HCT116 (cell line): Measurements from ENCODE around the gene RIT1. TPM values are rescaled to one million over a fixed set of nuclear protein-coding genes. Genes with fewer than 3 reads are reported as not detected.

Source experiments
- ATAC-seq: fragments of 200-7000 bp; cut with Tn5 transposase; 2 replicates; pipeline ENCODE4 v1.9.1; 2020; ENCODE audit warnings: mild to moderate bottlenecking, moderate library complexity
- BruUV-seq: library from RNA; stranded (reverse); fragments of 400-500 nt; replicated peaks from 2 replicates; lab custom pipeline; 2021; lab: Mats Ljungman, UMichigan
- CTCF ChIA-PET: fragments of 300-600 bp; sonication (Branson Sonifier 250); formaldehyde crosslinking; loops from one replicate; lab custom pipeline; 2021; ENCODE audit warnings: antibody characterized with exemption; lab: Charles Lee
- POLR2A ChIA-PET: fragments of 300-600, 350-600 bp; sonication (Branson Sonifier 250); formaldehyde crosslinking; loops from one replicate; lab custom pipeline; 2021; ENCODE audit warnings: antibody characterized with exemption; lab: Charles Lee
- RAD21 ChIA-PET, 2 experiments: fragments of 300-600 bp; sonication (Branson Sonifier 250); formaldehyde crosslinking; loops; one replicate each; lab custom pipeline; 2023; ENCODE audit warnings: low total read pairs in 2 of 2; ENCODE audit not compliant: uncharacterized antibody in 2 of 2, unreplicated experiment in 2 of 2, low non-redundant PET in 1 of 2; lab: Charles Lee
- DNase-seq: peaks from one replicate; pipeline ENCODE4 v3.0.0-alpha.2; 2010; ENCODE audit warnings: low read depth, low spot score
- H2AFZ ChIP-seq: fragments of 200-600 bp; shearing (Covaris generic), sonication (generic); 2 replicates; pipeline ENCODE4 v1.6.1; 2017; ENCODE audit warnings: low read depth, mixed run types, mixed read lengths, antibody characterized with exemption, low read length; ENCODE audit not compliant: poor library complexity, severe bottlenecking
- H3K27ac ChIP-seq: 2 replicates; pipeline ENCODE4 v1.5.1; 2012; ENCODE audit warnings: low read depth, low read length
- H3K27me3 ChIP-seq: fragments of 200-600 bp; sonication (generic); 2 replicates; pipeline ENCODE4 v1.6.1; 2016; ENCODE audit warnings: mixed run types, low read length, mixed read lengths; ENCODE audit not compliant: insufficient read depth
- H3K36me3 ChIP-seq, 2 experiments: fragments of 200-500 bp in 1 of 2; fragments of 200-600 bp in 1 of 2; sonication (Bioruptor generic) in 1 of 2; sonication (generic) in 1 of 2; 2 replicates each; pipeline versions ENCODE4 v1.5.1 to v1.6.1; 2014 to 2016; ENCODE audit warnings: low read length in 2 of 2, inconsistent platforms in 1 of 2, mixed read lengths in 1 of 2, mixed run types in 1 of 2; ENCODE audit not compliant: insufficient read depth in 2 of 2, control insufficient read depth in 1 of 2
- H3K4me1 ChIP-seq, 2 experiments: fragments of 200-600 bp in 1 of 2; sonication (generic) in 1 of 2; 2 replicates each; pipeline versions ENCODE4 v1.5.1 to v1.6.1; 2012 to 2017; ENCODE audit warnings: low read length in 2 of 2, inconsistent platforms in 1 of 2, mild to moderate bottlenecking in 1 of 2, mixed read lengths in 1 of 2, mixed run types in 1 of 2, moderate library complexity in 1 of 2; ENCODE audit not compliant: insufficient read depth in 2 of 2, control insufficient read depth in 1 of 2
- H3K4me2 ChIP-seq: fragments of 200-600 bp; sonication (generic); 2 replicates; pipeline ENCODE4 v1.6.1; 2017; ENCODE audit warnings: mixed run types, low read length, mixed read lengths
- H3K4me3 ChIP-seq, 2 experiments: fragments of 200-600 bp in 1 of 2; sonication (generic) in 1 of 2; replicated peaks in 1 of 2; 2 replicates each; pipeline ENCODE4 v1.5.1; 2011 to 2016; ENCODE audit warnings: low read length in 2 of 2, control low read depth in 1 of 2, low read depth in 1 of 2, mild to moderate bottlenecking in 1 of 2, mixed read lengths in 1 of 2, mixed run types in 1 of 2
- H3K79me2 ChIP-seq: fragments of 200-600 bp; sonication (generic); 2 replicates; pipeline ENCODE4 v1.6.1; 2017; ENCODE audit warnings: mild to moderate bottlenecking, mixed run types, low read length, moderate library complexity, mixed read lengths; ENCODE audit not compliant: insufficient read depth
- H3K9ac ChIP-seq: fragments of 200-600 bp; sonication (generic); 2 replicates; pipeline ENCODE4 v1.6.1; 2016; ENCODE audit warnings: low read length, mixed read lengths
- H3K9me2 ChIP-seq: fragments of 200-600 bp; sonication (generic), shearing (Covaris generic); 2 replicates; pipeline ENCODE4 v1.6.1; 2017; ENCODE audit warnings: mixed run types, mild to moderate bottlenecking, moderate library complexity; ENCODE audit not compliant: insufficient read depth
- H3K9me3 ChIP-seq, 2 experiments: fragments of 200-500 bp in 1 of 2; fragments of 200-600 bp in 1 of 2; sonication (Bioruptor generic) in 1 of 2; sonication (generic) in 1 of 2; 2 replicates each; pipeline ENCODE4 v1.6.1; 2014 to 2017; ENCODE audit warnings: low read length in 2 of 2, mixed read lengths in 2 of 2, inconsistent platforms in 1 of 2, low read depth in 1 of 2, mild to moderate bottlenecking in 1 of 2, mixed run types in 1 of 2, moderate library complexity in 1 of 2; ENCODE audit not compliant: control insufficient read depth in 1 of 2, insufficient read depth in 1 of 2
- H4K20me1 ChIP-seq: fragments of 200-600 bp; sonication (generic), shearing (Covaris generic); 2 replicates; pipeline ENCODE4 v1.6.1; 2017; ENCODE audit warnings: mixed run types, mild to moderate bottlenecking, moderate library complexity; ENCODE audit not compliant: insufficient read depth
- CBX3 ChIP-seq: IDR thresholded peaks from 2 replicates; pipeline ENCODE4 v1.6.1; 2012; ENCODE audit warnings: low read depth
- CTCF ChIP-seq, 3 experiments: fragments of 200-600 bp in 1 of 3; sonication (generic) in 1 of 3; IDR thresholded peaks in 2 of 3; conservative IDR thresholded peaks in 1 of 3; 2 replicates each; pipeline ENCODE4 v1.5.1; 2012 to 2017; ENCODE audit warnings: low read depth in 2 of 3, low read length in 2 of 3, antibody characterized with exemption in 1 of 3, borderline replicate concordance in 1 of 3, control low read depth in 1 of 3, mild to moderate bottlenecking in 1 of 3, mixed read lengths in 1 of 3, mixed run types in 1 of 3, moderate library complexity in 1 of 3; ENCODE audit not compliant: insufficient read depth in 1 of 3
- EGR1 ChIP-seq: IDR thresholded peaks from 2 replicates; pipeline ENCODE4 v1.6.1; 2012; ENCODE audit warnings: low read depth
- ELF1 ChIP-seq: IDR thresholded peaks from 2 replicates; pipeline ENCODE4 v1.6.1; 2012; ENCODE audit warnings: low read depth, borderline replicate concordance
- EZH2 ChIP-seq: fragments of 200-600 bp; sonication (generic); IDR thresholded peaks from 2 replicates; pipeline ENCODE4 v1.6.1; 2017; ENCODE audit warnings: antibody characterized with exemption, mixed run types
- EZH2phosphoT487 ChIP-seq: fragments of 200-600 bp; IDR thresholded peaks from 2 replicates; pipeline ENCODE4 v1.6.1; 2018; ENCODE audit warnings: antibody characterized with exemption, borderline replicate concordance
- MAX ChIP-seq: IDR thresholded peaks from 2 replicates; pipeline ENCODE4 v1.6.1; 2012
- POLR2A ChIP-seq: IDR thresholded peaks from 2 replicates; pipeline ENCODE4 v1.7.0; 2011; ENCODE audit warnings: borderline replicate concordance; ENCODE audit not compliant: insufficient read depth, insufficient read length; ENCODE audit errors: extremely low read depth
- SP1 ChIP-seq: IDR thresholded peaks from 2 replicates; pipeline ENCODE4 v1.6.1; 2012; ENCODE audit warnings: low read depth
- ZBTB33 ChIP-seq: IDR thresholded peaks from 2 replicates; pipeline ENCODE4 v1.6.1; 2011; ENCODE audit warnings: mild to moderate bottlenecking, low read length, moderate library complexity; ENCODE audit not compliant: insufficient replicate concordance; ENCODE audit errors: extremely low read depth
- ZNF274 ChIP-seq: fragments of 200-500 bp; sonication (Bioruptor generic); IDR thresholded peaks from 2 replicates; pipeline ENCODE4 v1.6.1; 2014; ENCODE audit warnings: mild to moderate bottlenecking, low read depth, low read length, inconsistent platforms
- intact Hi-C: fragments of 100-400 bp; cut with micrococcal nuclease; formaldehyde crosslinking; loops from 2 replicates; pipeline ENCODE4 v1.10.0; 2022
- total RNA-seq: library from RNA; stranded (reverse); gene quantifications from one replicate; pipeline ENCODE4 v1.2.1, GENCODE V29; 2021; ENCODE audit not compliant: unreplicated experiment

RIT1 gene
- total RNA-seq, 1 experiment from 2014 or later = 10.2 TPM

GRCh38 chr1:155880251-155880650 is 30.9 kb downstream of the RIT1 start (continued):
- no peak for TF ChIP-seq EZH2
- TF ChIP-seq, all 23 proteins: peak for 0

- Histone ChIP-seq H3K4me2 (no peak overlapping the region), H3K4me1 (no peaks in the 10 kb centered on the region; a peak in 1 of 4 replicates), H3K36me3 (no peaks in the 10 kb centered on the region), H3K27me3 (peaks cover 5% of the 10 kb centered on the region; the same call in 1 of the 2 replicates), H3K9ac (no peak overlapping the region)
- ATAC-seq (no peak), DNase-seq (no peak)
- BruUV-seq = no TSS peak
- intact Hi-C loops = no loop called here
- TF ChIP-seq CTCF (IDR thresholded peaks at IDR 0.05 in 2 of 3, conservative IDR thresholded peaks at IDR 0.05 in 1 of 3; ENCODE audit: borderline replicate concordance in 1 of 3, insufficient read depth in 1 of 3, low read depth in 2 of 3, low read length in 2 of 3) = no peak
- TF ChIP-seq EZH2phosphoT487 = no peak
- no peak for TF ChIP-seq ELF1
- TF ChIP-seq SP1 = no peak
- TF ChIP-seq EGR1 = no peak
- TF ChIP-seq CBX3 = no peak
- no peak for TF ChIP-seq POLR2A
- no peak for TF ChIP-seq ZNF274
- no peak for TF ChIP-seq MAX
- no peak for TF ChIP-seq ZBTB33
- TF ChIP-seq, all 23 proteins: peak for 0
- ChIA-PET RAD21 (no interaction called here), CTCF (no interaction called here), POLR2A (no interaction called here)
- H3K4me3 ChIP-seq = no peak overlapping the region
- no peak overlapping the region for H3K27ac ChIP-seq
- H4K20me1 ChIP-seq = no peaks in the 10 kb centered on the region
- H2AFZ ChIP-seq = no peak overlapping the region
- H3K9me3 ChIP-seq = no peaks in the 10 kb centered on the region
- no peaks in the 10 kb centered on the region for H3K9me2 ChIP-seq
- H3K79me2 ChIP-seq = no peaks in the 10 kb centered on the region
These were observed 33.2 kb downstream of the RIT1 start for GRCh38 chr1:155877945-155878344.
